ENCODE data around the gene PNMT.

Gene PNMT

DNA sequence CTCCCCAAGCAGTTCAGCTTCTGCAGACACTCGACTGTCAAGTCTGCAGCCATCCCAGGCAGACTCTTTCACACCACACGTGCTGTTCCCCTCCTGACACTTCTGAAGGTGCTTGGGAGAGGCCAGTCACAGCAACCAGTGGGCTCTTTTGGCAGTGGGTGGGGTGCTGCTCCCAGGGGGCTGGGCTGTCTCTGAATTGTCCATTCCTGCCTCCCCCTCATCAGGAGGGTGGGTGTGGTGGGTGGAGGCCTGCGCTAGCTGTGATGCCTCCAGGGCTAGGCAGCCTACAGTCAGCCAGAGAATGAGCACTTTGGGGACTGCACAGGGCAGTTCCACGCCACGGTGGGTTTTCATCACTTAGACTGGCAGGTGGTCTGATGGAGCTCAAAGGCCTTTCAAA, 21.0 kb upstream of the PNMT start:
- no peak overlapping the region for H3K4me2 ChIP-seq
- H3K4me3 ChIP-seq = no peak overlapping the region
- no peak overlapping the region for H3K9ac ChIP-seq
- H3K9me3 ChIP-seq (replicated peaks in 1 of 11) = no peaks in the 10 kb centered on the region
- peaks cover 67 to 100% (median 99%) of the 10 kb centered on the region in 11 experiments for H4K20me1 ChIP-seq
- H3K27ac ChIP-seq = no peak overlapping the region
- peaks cover 31 to 84% (median 52%) of the 10 kb centered on the region in 10 experiments for H3K4me1 ChIP-seq
- H3K36me3 ChIP-seq = peaks cover 0 to 35% (median 12%) of the 10 kb centered on the region in 11 experiments; a peak in 10 of 22 replicates
- H3K27me3 ChIP-seq = no peaks in the 10 kb centered on the region
- TF ChIP-seq Cebpa-rat (IDR thresholded peaks at IDR 0.05) = no peak

DNA sequence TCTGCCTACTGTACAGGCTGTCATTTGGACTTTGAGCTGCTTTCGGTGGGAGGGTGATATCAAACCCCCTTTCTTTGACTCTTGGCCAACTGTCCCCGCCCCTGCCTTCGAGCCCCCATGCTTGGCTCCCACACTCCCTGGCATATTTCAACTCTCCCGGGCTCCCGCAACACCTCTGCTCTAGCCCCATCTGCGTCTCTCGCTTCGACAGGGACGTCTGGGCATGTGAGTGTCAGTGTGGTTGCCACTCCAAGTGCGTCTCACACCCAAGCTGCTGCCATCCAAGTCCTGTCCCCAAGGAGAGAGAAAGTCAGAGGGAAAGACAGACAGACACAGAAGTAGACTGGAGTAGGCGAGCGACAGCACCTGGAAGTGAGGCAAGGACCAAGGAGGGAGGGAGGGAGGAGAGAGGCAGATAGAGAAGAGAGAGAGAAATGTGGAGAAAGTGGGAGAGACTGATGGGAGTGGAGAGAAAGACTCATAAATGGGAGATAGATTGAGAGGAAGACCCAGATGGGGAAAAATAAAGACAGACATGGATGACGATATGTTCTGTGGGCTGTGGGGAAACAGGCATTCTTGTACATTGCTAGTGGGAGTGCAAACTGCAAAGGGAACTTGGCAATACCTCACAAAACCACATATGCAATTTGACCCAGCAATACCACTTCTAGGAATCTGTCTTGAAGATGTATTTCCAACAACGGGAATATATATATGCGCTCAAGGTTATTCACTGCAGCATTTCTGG, 19.5 kb upstream of the PNMT start:
- no peak for TF ChIP-seq Cebpa-rat (IDR thresholded peaks at IDR 0.05)
- Histone ChIP-seq H4K20me1 (peaks cover 67 to 100% (median 99%) of the 10 kb centered on the region in 11 experiments), H3K4me2 (0 out of 22 replicates have a peak overlapping the region, but pooled peaks of 1 of the 11 experiments have one; percentile 11), H3K9me3 (replicated peaks in 1 of 11) (no peaks in the 10 kb centered on the region), H3K9ac (0 out of 22 replicates have a peak overlapping the region, but pooled peaks of 1 of the 11 experiments have one; percentile 8), H3K36me3 (peaks cover 0 to 41% (median 19%) of the 10 kb centered on the region in 11 experiments; a peak in 14 of 22 replicates), H3K4me1 (peaks cover 23 to 81% (median 42%) of the 10 kb centered on the region in 10 experiments), H3K27me3 (no peaks in the 10 kb centered on the region), H3K27ac (no peak overlapping the region), H3K4me3 (no peak overlapping the region)

DNA sequence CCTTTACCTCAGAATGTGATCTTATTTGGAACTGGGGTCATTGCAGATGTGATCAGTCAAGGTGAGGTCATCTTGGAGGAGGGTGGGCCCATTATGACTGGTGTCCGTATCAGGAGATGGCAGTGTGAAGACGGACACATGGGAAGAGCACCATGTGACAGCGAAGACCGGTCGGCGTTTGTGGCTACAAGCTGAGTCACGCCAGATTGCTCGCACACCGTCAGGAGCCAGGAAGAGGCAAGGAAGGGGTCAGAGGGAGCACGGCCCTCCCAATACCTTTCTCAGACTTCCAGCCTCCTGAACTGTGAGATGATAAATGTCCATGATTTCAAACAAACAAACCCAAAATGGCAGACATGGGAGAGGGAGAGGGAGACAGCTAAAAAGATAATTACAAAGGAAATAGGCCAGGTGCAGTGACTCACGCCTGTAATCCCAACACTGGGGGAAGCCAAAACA, 18.1 kb upstream of the PNMT start:
- peaks cover 0 to 49% (median 24%) of the 10 kb centered on the region in 11 experiments; a peak in 17 of 22 replicates for H3K36me3 ChIP-seq
- TF ChIP-seq Cebpa-rat (IDR thresholded peaks at IDR 0.05) = no peak
- no peak overlapping the region for H3K9ac ChIP-seq
- H3K27ac ChIP-seq = no peak overlapping the region
- H3K27me3 ChIP-seq = no peaks in the 10 kb centered on the region
- H3K4me2 ChIP-seq = peak overlapping the region in 7 of 11 experiments; percentile 27 to 63 (median 55); a peak in 8 of 22 replicates
- peaks cover 23 to 67% (median 39%) of the 10 kb centered on the region in 10 experiments for H3K4me1 ChIP-seq
- no peak overlapping the region for H3K4me3 ChIP-seq
- H3K9me3 ChIP-seq (replicated peaks in 1 of 11) = no peaks in the 10 kb centered on the region
- H4K20me1 ChIP-seq = peaks cover 65 to 100% (median 99%) of the 10 kb centered on the region in 11 experiments

DNA sequence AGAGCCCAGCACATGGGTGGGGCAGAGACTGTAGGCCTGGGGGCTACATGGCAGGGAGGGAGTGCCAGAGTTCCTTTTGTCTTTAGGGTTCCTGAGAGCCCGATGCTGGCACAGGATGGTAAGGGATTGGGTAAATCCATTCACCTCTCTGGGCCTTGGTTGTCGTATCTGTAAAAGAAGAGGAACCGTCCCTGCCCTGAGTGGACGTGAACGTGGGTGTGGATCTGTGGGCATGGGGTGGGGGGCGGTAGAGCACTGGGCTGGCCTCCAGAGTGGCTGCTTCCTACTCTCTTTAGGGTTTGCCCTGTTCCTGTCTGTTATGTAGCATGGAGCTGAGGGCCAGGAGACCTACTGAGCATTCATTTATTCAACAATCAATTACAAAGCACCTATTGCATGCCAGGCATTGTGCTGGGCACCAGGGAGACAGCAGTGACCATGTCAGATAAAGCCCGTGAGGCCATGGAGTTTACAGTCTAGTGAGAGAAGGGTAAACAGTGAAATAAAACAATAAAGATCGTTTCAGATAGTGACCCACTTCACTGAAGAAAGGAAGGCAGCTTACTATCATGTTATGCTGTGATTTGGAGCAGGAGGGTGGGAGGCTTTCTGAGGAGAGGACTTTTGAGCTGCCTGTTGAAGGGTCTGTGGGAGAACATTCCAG, 16.2 kb upstream of the PNMT start:
- Histone ChIP-seq H3K9me3 (replicated peaks in 1 of 11) (no peaks in the 10 kb centered on the region), H3K4me3 (no peak overlapping the region), H3K27ac (no peak overlapping the region; a peak in 1 of 22 replicates), H3K4me1 (peaks cover 23 to 50% (median 37%) of the 10 kb centered on the region in 10 experiments), H4K20me1 (peaks cover 73 to 98% (median 97%) of the 10 kb centered on the region in 11 experiments), H3K9ac (peak overlapping the region in 4 of 11 experiments; percentile 5 to 45 (median 18); a peak in 5 of 22 replicates), H3K27me3 (no peaks in the 10 kb centered on the region), H3K36me3 (peaks cover 0 to 53% (median 35%) of the 10 kb centered on the region in 11 experiments; a peak in 17 of 22 replicates), H3K4me2 (peak overlapping the region in 10 of 11 experiments; percentile 27 to 67 (median 55); a peak in 16 of 22 replicates)
- no peak for TF ChIP-seq Cebpa-rat (IDR thresholded peaks at IDR 0.05)

DNA sequence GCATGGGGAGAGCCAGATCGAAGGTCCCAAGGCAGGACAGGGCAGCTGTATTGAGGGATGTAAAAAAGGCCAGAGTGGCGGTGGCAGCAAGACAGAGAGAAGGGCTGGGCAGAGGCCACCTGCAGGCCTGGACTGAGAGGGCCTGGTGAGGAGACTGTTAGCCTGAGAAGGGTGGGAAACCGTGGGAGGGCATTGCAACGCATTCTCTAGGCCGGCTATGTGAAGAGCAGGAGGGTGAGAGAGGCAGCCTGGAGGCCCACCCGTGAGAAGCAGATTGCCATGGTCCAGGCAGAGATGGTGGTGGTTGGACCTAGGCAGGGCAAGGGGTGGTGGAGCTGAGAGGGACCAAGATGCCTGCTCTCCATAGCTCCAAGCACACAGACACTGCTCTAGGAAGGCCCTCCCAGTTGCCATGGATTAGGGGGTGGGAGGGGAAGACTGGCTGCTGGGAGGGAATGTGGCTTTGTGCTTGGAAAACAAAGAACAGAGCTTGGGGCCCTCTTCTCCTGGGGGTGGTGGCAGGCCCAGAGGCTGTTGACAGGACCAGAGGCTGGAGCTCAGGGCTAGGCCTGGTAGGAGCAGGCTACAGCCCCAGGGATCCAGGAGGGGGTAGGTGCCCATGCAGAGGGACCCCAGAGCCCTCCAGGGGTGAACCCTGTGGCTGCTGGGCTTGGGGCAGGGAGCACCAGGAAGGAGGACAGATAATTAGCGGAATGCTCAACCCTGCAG, 15.5 kb upstream of the PNMT start:
- Histone ChIP-seq H3K4me1 (peaks cover 25 to 53% (median 42%) of the 10 kb centered on the region in 10 experiments), H3K9ac (peak overlapping the region in 3 of 11 experiments; percentile 5 to 41 (median 15); a peak in 2 of 22 replicates), H3K27ac (no peak overlapping the region), H3K4me2 (peak overlapping the region in 4 of 11 experiments; percentile 27 to 62 (median 32); a peak in 3 of 22 replicates), H3K36me3 (peaks cover 0 to 60% (median 40%) of the 10 kb centered on the region in 11 experiments; a peak in 17 of 22 replicates), H4K20me1 (peaks cover 79 to 98% (median 92%) of the 10 kb centered on the region in 11 experiments), H3K27me3 (no peaks in the 10 kb centered on the region), H3K4me3 (no peak overlapping the region), H3K9me3 (replicated peaks in 1 of 11) (no peaks in the 10 kb centered on the region)
- no peak for TF ChIP-seq Cebpa-rat (IDR thresholded peaks at IDR 0.05)

DNA sequence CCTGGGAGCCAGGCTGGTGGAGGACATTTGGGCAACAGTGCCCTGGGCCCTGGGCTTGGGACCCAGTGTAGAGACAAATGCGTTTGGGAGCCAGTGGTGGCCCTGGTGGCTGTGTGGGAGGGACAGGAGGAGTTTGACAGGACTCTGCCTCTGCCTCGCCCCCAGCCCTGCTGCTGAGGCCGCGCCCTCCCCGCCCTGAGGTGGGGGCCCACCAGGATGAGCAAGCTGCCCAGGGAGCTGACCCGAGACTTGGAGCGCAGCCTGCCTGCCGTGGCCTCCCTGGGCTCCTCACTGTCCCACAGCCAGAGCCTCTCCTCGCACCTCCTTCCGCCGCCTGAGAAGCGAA, 15.0 kb upstream of the PNMT start:
- Histone ChIP-seq H3K4me3 (no peak overlapping the region), H3K4me2 (no peak overlapping the region; a peak in 1 of 22 replicates), H3K9ac (0 out of 22 replicates have a peak overlapping the region, but pooled peaks of 1 of the 11 experiments have one; percentile 15), H3K27me3 (no peaks in the 10 kb centered on the region), H3K27ac (no peak overlapping the region), H4K20me1 (peaks cover 82 to 99% (median 92%) of the 10 kb centered on the region in 11 experiments), H3K9me3 (replicated peaks in 1 of 11) (no peaks in the 10 kb centered on the region), H3K4me1 (peaks cover 30 to 58% (median 47%) of the 10 kb centered on the region in 10 experiments), H3K36me3 (peaks cover 0 to 65% (median 46%) of the 10 kb centered on the region in 11 experiments; a peak in 17 of 22 replicates)
- TF ChIP-seq Cebpa-rat (IDR thresholded peaks at IDR 0.05) = no peak

DNA sequence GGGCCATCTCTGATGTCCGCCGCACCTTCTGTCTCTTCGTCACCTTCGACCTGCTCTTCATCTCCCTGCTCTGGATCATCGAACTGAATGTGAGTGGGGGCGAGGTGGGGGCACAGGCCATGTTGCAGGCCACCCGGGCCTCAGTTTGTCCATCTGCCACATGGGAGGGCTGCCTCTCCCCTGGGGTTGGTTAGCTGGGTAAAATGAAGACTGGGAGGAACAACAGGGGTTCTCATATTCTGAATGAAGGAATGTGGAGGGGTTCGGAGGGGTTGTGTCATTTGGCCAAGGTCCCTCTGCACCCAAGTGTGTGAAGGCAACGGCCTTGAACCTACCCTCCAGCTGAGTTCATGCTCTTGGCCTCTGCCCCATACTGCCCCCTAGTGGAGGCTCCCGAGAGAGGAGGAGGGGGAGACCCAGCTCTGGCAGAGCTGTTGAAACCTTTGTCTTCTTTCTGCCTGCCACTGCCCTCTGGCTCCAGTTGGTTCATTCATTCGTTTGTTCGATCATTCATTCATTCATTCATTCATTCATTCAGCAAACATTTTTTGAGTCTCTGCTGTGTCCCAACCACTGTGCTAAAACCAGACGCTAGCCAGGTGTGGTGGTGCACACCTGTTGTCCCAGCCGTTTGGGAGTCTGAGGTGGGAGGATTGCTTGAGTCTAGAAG, 14.5 kb upstream of the PNMT start:
- H3K27me3 ChIP-seq = no peaks in the 10 kb centered on the region
- H3K9me3 ChIP-seq (replicated peaks in 1 of 11) = no peaks in the 10 kb centered on the region
- H3K36me3 ChIP-seq = peaks cover 0 to 67% (median 46%) of the 10 kb centered on the region in 11 experiments; a peak in 17 of 22 replicates
- H4K20me1 ChIP-seq = peaks cover 81 to 98% (median 92%) of the 10 kb centered on the region in 11 experiments
- peaks cover 35 to 63% (median 49%) of the 10 kb centered on the region in 10 experiments for H3K4me1 ChIP-seq
- no peak overlapping the region for H3K4me3 ChIP-seq
- TF ChIP-seq Cebpa-rat (IDR thresholded peaks at IDR 0.05) = no peak
- H3K4me2 ChIP-seq = no peak overlapping the region
- no peak overlapping the region for H3K27ac ChIP-seq
- H3K9ac ChIP-seq = 0 out of 22 replicates have a peak overlapping the region, but pooled peaks of 1 of the 11 experiments have one; percentile 15

DNA sequence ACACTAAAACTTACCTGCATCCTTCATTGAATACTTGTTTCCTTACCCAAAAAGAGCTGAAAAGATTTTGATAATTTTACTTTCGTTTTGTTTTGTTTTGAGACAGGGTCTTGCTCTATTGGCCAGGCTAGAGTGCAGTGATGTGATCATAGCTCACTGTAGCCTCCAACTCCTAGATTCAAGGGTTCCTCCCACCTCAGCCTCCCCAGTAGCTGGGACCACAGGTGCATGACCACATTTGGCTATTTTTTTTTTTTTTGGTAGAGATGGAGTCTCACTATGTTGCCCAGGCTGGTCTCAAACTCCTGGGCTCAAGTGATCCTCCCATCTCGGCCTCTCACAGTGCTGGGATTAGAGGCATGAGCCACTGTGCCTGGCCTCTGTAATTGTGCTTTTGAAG, 13.1 kb upstream of the PNMT start:
- Histone ChIP-seq H3K4me1 (peaks cover 48 to 67% (median 52%) of the 10 kb centered on the region in 10 experiments), H3K4me2 (no peak overlapping the region), H3K4me3 (no peak overlapping the region), H3K27me3 (no peaks in the 10 kb centered on the region), H3K9ac (no peak overlapping the region), H3K36me3 (peaks cover under 1 to 65% (median 37%) of the 10 kb centered on the region in 11 experiments; a peak in 20 of 22 replicates), H3K27ac (no peak overlapping the region), H4K20me1 (peaks cover 68 to 96% (median 84%) of the 10 kb centered on the region in 11 experiments), H3K9me3 (replicated peaks in 1 of 11) (no peaks in the 10 kb centered on the region)
- TF ChIP-seq Cebpa-rat (IDR thresholded peaks at IDR 0.05) = no peak
